HepG2 (cell line): ENCODE measurements around the gene SALL2. TPM values are rescaled to one million over a fixed set of nuclear protein-coding genes. Genes with fewer than 3 reads are reported as not detected.

Source experiments
- ARHGAP35 ChIP-seq: sonication (generic); formaldehyde crosslinking; IDR thresholded peaks from 2 replicates; pipeline ENCODE4 v1.9.0; 2022; ENCODE audit warnings: mild to moderate bottlenecking, inconsistent platforms, moderate library complexity, missing genetic modification reagents, borderline replicate concordance
- ARNT2 ChIP-seq: sonication (generic); formaldehyde crosslinking; IDR thresholded peaks from 2 replicates; pipeline ENCODE4 v1.8.0; 2022; ENCODE audit warnings: mild to moderate bottlenecking, low read depth, missing genetic modification reagents, moderate library complexity
- BRCA1 ChIP-seq: sonication (generic); formaldehyde crosslinking; IDR thresholded peaks from 2 replicates; pipeline ENCODE4 v1.4.0; 2020; ENCODE audit warnings: missing genetic modification reagents
- ELF3 ChIP-seq: IDR thresholded peaks from 2 replicates; pipeline ENCODE4 v1.6.1; 2016; ENCODE audit warnings: missing genetic modification reagents, missing compliant biosample characterization
- GPN1 ChIP-seq: sonication (generic); formaldehyde crosslinking; IDR thresholded peaks from 2 replicates; pipeline ENCODE4 v1.5.1; 2020; ENCODE audit warnings: missing genetic modification reagents, borderline replicate concordance
- HNRNPH1 ChIP-seq: fragments of 200-400 bp; formaldehyde crosslinking; optimal IDR thresholded peaks from 2 replicates; pipeline ENCODE3; 2017; ENCODE audit warnings: mild to moderate bottlenecking, low read depth, low read length
- MAFF ChIP-seq: IDR thresholded peaks from 2 replicates; pipeline ENCODE4 v1.6.1; 2011; ENCODE audit warnings: low read depth, low read length, improper control_type of control experiment
- MED13 ChIP-seq: sonication (generic); formaldehyde crosslinking; IDR thresholded peaks from 2 replicates; pipeline ENCODE4 v1.5.0; 2020; ENCODE audit warnings: missing genetic modification reagents
- MXI1 ChIP-seq: IDR thresholded peaks from 3 replicates; pipeline ENCODE4 v1.6.1; 2012; ENCODE audit warnings: low read depth, low read length, inconsistent platforms, borderline replicate concordance
- PHF21A ChIP-seq: sonication (generic); formaldehyde crosslinking; IDR thresholded peaks from 2 replicates; pipeline ENCODE4 v1.5.0; 2020; ENCODE audit warnings: mild to moderate bottlenecking, missing genetic modification reagents
- RARG ChIP-seq: sonication (generic); formaldehyde crosslinking; IDR thresholded peaks from 2 replicates; pipeline ENCODE4 v1.4.0; 2020; ENCODE audit warnings: low read depth, mild to moderate bottlenecking, missing genetic modification reagents
- RELA ChIP-seq: sonication (generic); formaldehyde crosslinking; IDR thresholded peaks from 2 replicates; pipeline ENCODE4 v1.4.0; 2020; ENCODE audit warnings: missing genetic modification reagents
- RFXAP ChIP-seq: sonication (generic); formaldehyde crosslinking; IDR thresholded peaks from 2 replicates; pipeline ENCODE4 v1.4.0; 2020; ENCODE audit warnings: missing genetic modification reagents, borderline replicate concordance
- SIX1 ChIP-seq: sonication (generic); formaldehyde crosslinking; IDR thresholded peaks from 2 replicates; pipeline ENCODE4 v1.4.0; 2020; ENCODE audit warnings: missing genetic modification reagents, borderline replicate concordance
- SMAD9 ChIP-seq: sonication (generic); formaldehyde crosslinking; IDR thresholded peaks from 2 replicates; pipeline ENCODE4 v1.5.1; 2020; ENCODE audit warnings: mild to moderate bottlenecking, missing genetic modification reagents
- SRF ChIP-seq: IDR thresholded peaks from 2 replicates; pipeline ENCODE4 v1.6.1; 2011; ENCODE audit warnings: mild to moderate bottlenecking, low read depth, low read length, moderate library complexity
- SRSF4 ChIP-seq: fragments of 200-400 bp; formaldehyde crosslinking; IDR thresholded peaks from one replicate; pipeline ENCODE4 v1.6.1; 2018; ENCODE audit warnings: mild to moderate bottlenecking, low read depth, low read length, moderate library complexity; ENCODE audit not compliant: poor library complexity, severe bottlenecking
- TMF1 ChIP-seq: sonication (generic); formaldehyde crosslinking; IDR thresholded peaks from 2 replicates; pipeline ENCODE4 v1.8.1; 2022; ENCODE audit warnings: low read depth, missing genetic modification reagents
- U2AF2 ChIP-seq: fragments of 200-400 bp; formaldehyde crosslinking; IDR thresholded peaks from 2 replicates; pipeline ENCODE4 v1.6.1; 2017; ENCODE audit warnings: low read depth, mild to moderate bottlenecking, low read length
- ZFY ChIP-seq: sonication (generic); formaldehyde crosslinking; IDR thresholded peaks from 2 replicates; pipeline ENCODE4 v1.4.0; 2020; ENCODE audit warnings: missing genetic modification reagents
- ZNF253 ChIP-seq: sonication (generic); formaldehyde crosslinking; IDR thresholded peaks from 2 replicates; pipeline ENCODE4 v1.8.0; 2022; ENCODE audit warnings: mild to moderate bottlenecking, missing genetic modification reagents, borderline replicate concordance
- ZNF329 ChIP-seq: sonication (generic); formaldehyde crosslinking; IDR thresholded peaks from 2 replicates; pipeline ENCODE4 v1.9.0; 2021; ENCODE audit warnings: low read depth, mild to moderate bottlenecking, missing genetic modification reagents
- ZNF607 ChIP-seq: sonication (generic); formaldehyde crosslinking; IDR thresholded peaks from 2 replicates; pipeline ENCODE4 v1.5.1; 2020; ENCODE audit warnings: missing genetic modification reagents, mild to moderate bottlenecking, borderline replicate concordance
- ZNF644 ChIP-seq: IDR thresholded peaks from 2 replicates; pipeline ENCODE4 v1.6.1; 2016; ENCODE audit warnings: low read depth
- ZNF841 ChIP-seq: sonication (generic); formaldehyde crosslinking; IDR thresholded peaks from 2 replicates; pipeline ENCODE4 v1.8.1; 2023; ENCODE audit warnings: missing genetic modification reagents, borderline replicate concordance
- ZSCAN30 ChIP-seq: sonication (generic); formaldehyde crosslinking; IDR thresholded peaks from 2 replicates; pipeline ENCODE4 v1.5.0; 2020; ENCODE audit warnings: mild to moderate bottlenecking, missing genetic modification reagents
- polyA plus RNA-seq, 8 experiments: library from polyadenylated mRNA; depleted of rRNA in 3 of 8; stranded (reverse) in 7 of 8; unstranded in 1 of 8; fragments of >200 nt; fragmentation: Illumina TruSeq in 4 of 8; extraction: Trizol in 4 of 8; gene quantifications; 2 replicates each; pipeline versions ENCODE4 v1.2.1 to v1.2.3, GENCODE V29; 2011 to 2016; ENCODE audit warnings: low read depth in 4 of 8, missing spikeins in 1 of 8, mixed read lengths in 1 of 8; ENCODE audit not compliant: insufficient read depth in 1 of 8
- total RNA-seq, 5 experiments: library from RNA; depleted of rRNA; stranded (reverse); fragments of >200 nt; fragmentation: Illumina TruSeq; extraction: Trizol; gene quantifications; 2 replicates each; pipeline ENCODE4 v1.2.3, GENCODE V29; 2016; ENCODE audit warnings: low read depth in 1 of 5
- TF ChIP-seq, protein P1 (sequence below): sonication (generic); formaldehyde crosslinking; IDR thresholded peaks from 2 replicates; pipeline ENCODE4 v1.5.1; 2020; ENCODE audit warnings: missing genetic modification reagents, mild to moderate bottlenecking, borderline replicate concordance
- TF ChIP-seq, protein P2 (sequence below): sonication (generic); formaldehyde crosslinking; IDR thresholded peaks from 2 replicates; pipeline ENCODE4 v1.5.0; 2020; ENCODE audit warnings: mild to moderate bottlenecking, low read depth, missing genetic modification reagents, borderline replicate concordance
- TF ChIP-seq, protein P3 (sequence below): sonication (generic); formaldehyde crosslinking; IDR thresholded peaks from 2 replicates; pipeline ENCODE4 v1.4.0; 2020; ENCODE audit warnings: missing genetic modification reagents; ENCODE audit errors: not compliant biosample characterization

Gene SALL2
- total and polyA plus RNA-seq, 2 of the 13 experiments (the other 11 are each of a cell fraction or from before 2014, with no cell fraction given), result 4.9 to 5.8 TPM

DNA sequence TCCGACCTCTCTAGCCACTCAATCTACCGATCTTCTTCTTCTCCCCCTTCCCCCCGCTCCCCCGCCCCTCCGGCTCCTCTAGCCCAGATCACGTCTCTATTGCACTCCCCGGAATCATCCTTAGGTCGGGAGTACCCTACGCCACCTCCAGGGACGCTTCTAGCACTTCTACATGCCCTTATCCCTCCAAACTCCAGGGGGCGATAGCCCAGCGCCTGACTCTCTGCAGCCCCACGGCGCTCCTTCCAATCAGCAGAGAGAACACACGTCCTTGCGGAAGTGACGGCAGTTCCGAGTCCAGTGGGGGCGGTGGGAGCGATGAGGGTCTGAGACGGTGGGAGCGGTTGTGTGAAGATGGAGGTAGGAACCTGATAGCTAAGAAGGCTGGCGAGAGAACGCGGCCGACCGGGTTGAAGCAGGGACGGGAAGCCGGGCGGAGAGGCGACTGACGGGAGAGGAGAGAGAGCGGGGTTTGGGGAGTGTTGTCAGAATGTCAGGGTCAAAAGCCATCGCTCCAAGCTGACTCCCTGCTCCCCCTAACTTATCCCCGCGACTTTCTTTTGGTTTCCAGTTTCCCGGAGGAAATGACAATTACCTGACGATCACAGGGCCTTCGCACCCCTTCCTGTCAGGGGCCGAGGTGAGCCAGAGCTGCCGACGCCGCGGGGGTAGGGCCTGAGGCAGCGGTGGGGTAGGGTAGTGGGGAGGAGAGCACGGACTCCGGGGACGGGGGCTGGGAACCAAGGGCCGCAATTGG is 49.0 kb downstream of the SALL2 start, which contains the start of the genes RAB2B and TOX4 (continued):
- TF ChIP-seq ZNF841 (peak; percentile 40; the same call in 1 of the 2 replicates), ARHGAP35 (CRISPR knock-in tag) (peak; percentile 82; the same call in 1 of the 2 replicates), SRSF4 (no peak), ZNF644 (no peak), MXI1 (peak; percentile 71; the same call in 1 of the 3 replicates), SMAD9 (CRISPR knock-in tag) (0 out of 2 replicates have a peak, but pooled peaks have one; percentile 38), ZFY (CRISPR knock-in tag) (peak; percentile 80), SIX1 (no peak), RELA (CRISPR knock-in tag) (peak; percentile 47; the same call in 1 of the 2 replicates), RARG (CRISPR knock-in tag) (no peak), ZSCAN30 (no peak), GPN1 (no peak; the same call in 1 of the 2 replicates), HNRNPH1 (peak; percentile 99), RFXAP (CRISPR knock-in tag) (peak; percentile 51; the same call in 1 of the 2 replicates), ZNF329 (CRISPR knock-in tag) (no peak), PHF21A (CRISPR knock-in tag) (peak; percentile 93), ZNF607 (CRISPR knock-in tag) (0 out of 2 replicates have a peak, but pooled peaks have one; percentile 1), ARNT2 (peak; percentile 69; the same call in 1 of the 2 replicates), SRF (peak; percentile 24; the same call in 1 of the 2 replicates), ZNF253 (CRISPR knock-in tag) (no peak; the same call in 1 of the 2 replicates), MED13 (CRISPR knock-in tag) (no peak; the same call in 1 of the 2 replicates), MAFF (no peak), ELF3 (CRISPR knock-in tag) (peak; percentile 90), BRCA1 (CRISPR knock-in tag) (no peak; the same call in 1 of the 2 replicates), U2AF2 (no peak), TMF1 (CRISPR knock-in tag) (peak; percentile 52)
- TF ChIP-seq, protein P1, sequence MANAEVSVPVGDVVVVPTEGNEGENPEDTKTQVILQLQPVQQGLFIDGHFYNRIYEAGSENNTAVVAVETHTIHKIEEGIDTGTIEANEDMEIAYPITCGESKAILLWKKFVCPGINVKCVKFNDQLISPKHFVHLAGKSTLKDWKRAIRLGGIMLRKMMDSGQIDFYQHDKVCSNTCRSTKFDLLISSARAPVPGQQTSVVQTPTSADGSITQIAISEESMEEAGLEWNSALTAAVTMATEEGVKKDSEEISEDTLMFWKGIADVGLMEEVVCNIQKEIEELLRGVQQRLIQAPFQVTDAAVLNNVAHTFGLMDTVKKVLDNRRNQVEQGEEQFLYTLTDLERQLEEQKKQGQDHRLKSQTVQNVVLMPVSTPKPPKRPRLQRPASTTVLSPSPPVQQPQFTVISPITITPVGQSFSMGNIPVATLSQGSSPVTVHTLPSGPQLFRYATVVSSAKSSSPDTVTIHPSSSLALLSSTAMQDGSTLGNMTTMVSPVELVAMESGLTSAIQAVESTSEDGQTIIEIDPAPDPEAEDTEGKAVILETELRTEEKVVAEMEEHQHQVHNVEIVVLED (CRISPR knock-in tag), result peak; percentile 89
- TF ChIP-seq, protein P2, sequence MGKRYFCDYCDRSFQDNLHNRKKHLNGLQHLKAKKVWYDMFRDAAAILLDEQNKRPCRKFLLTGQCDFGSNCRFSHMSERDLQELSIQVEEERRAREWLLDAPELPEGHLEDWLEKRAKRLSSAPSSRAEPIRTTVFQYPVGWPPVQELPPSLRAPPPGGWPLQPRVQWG (CRISPR knock-in tag), result no peak
- TF ChIP-seq, protein P3, sequence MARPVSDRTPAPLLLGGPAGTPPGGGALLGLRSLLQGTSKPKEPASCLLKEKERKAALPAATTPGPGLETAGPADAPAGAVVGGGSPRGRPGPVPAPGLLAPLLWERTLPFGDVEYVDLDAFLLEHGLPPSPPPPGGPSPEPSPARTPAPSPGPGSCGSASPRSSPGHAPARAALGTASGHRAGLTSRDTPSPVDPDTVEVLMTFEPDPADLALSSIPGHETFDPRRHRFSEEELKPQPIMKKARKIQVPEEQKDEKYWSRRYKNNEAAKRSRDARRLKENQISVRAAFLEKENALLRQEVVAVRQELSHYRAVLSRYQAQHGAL (CRISPR knock-in tag), result no peak
